ENCODE results near the gene RNF115. TPM values are rescaled to one million over a fixed set of nuclear protein-coding genes. Genes with fewer than 3 reads are reported as not detected.

RNF115 gene
- total and polyA plus RNA-seq, 2 of the 8 experiments (the other 6 are each of a cell fraction or from before 2014, with no cell fraction given), result 4.7 to 10.8 TPM

GRCh38 chr1:145847827-145848226 lies 23.9 kb upstream of the RNF115 start:
- Histone ChIP-seq H4K91ac (replicated peaks; ENCODE audit: insufficient read length, low read length) (no peak overlapping the region), H2BK15ac (ENCODE audit: low read length) (no peak overlapping the region), H3K9me3 (ENCODE audit: insufficient read depth in 2 of 2, low read depth in 1 of 2, low read length in 1 of 2) (no peaks in the 10 kb centered on the region), H2BK12ac (ENCODE audit: low read depth, low read length) (no peak overlapping the region), H3K4ac (replicated peaks; ENCODE audit: insufficient read length, low read depth, low read length) (no peak overlapping the region), H3K23me2 (ENCODE audit: low read depth, low read length) (peaks cover 3% of the 10 kb centered on the region), H3K4me2 (ENCODE audit: insufficient read depth in 1 of 2, low read depth in 2 of 2, low read length in 2 of 2) (no peak overlapping the region), H3K23ac (ENCODE audit: insufficient read length) (no peak overlapping the region), H3K14ac (ENCODE audit: insufficient read length) (no peak overlapping the region), H3K4me3 (ENCODE audit: extremely low read depth in 1 of 4, insufficient read depth in 2 of 4, low read depth in 3 of 4, low read length in 4 of 4) (no peak overlapping the region), H3K9ac (replicated peaks in 1 of 4; ENCODE audit: extremely low read depth in 1 of 4, low read depth in 3 of 4, low read length in 3 of 4) (no peak overlapping the region), H3K79me1 (ENCODE audit: low read depth, low read length) (no peaks in the 10 kb centered on the region), H3K27me3 (replicated peaks in 1 of 4; ENCODE audit: control insufficient read depth in 3 of 4, extremely low read depth in 1 of 4, insufficient read depth in 3 of 4, low read length in 3 of 4) (no peaks in the 10 kb centered on the region), H3K36me3 (ENCODE audit: control insufficient read depth in 2 of 4, insufficient read depth in 4 of 4, low read length in 3 of 4) (peaks cover 2 to 40% (median 31%) of the 10 kb centered on the region in 4 experiments; a peak in 7 of 8 replicates), H2BK5ac (ENCODE audit: low read depth, low read length) (no peak overlapping the region), H2AFZ (ENCODE audit: low read length) (no peak overlapping the region), H4K5ac (ENCODE audit: insufficient read length, low read depth, low read length) (no peak overlapping the region), H4K8ac (ENCODE audit: extremely low read depth, insufficient read depth, low read length) (no peak overlapping the region), H3K18ac (ENCODE audit: extremely low read depth, low read length) (no peak overlapping the region), H3K79me2 (ENCODE audit: control insufficient read depth in 1 of 2, insufficient read depth in 2 of 2, low read length in 2 of 2) (no peaks in the 10 kb centered on the region), H2BK20ac (ENCODE audit: low read length) (no peak overlapping the region), H3K4me1 (replicated peaks in 1 of 4; ENCODE audit: control insufficient read depth in 3 of 4, insufficient read depth in 4 of 4, low read length in 3 of 4) (peaks cover 0 to 8% (median 0%) of the 10 kb centered on the region in 4 experiments; a peak in 2 of 7 replicates), H3K27ac (ENCODE audit: low read depth, low read length) (no peak overlapping the region), H3K56ac (replicated peaks; ENCODE audit: insufficient read length, low read depth, low read length) (no peak overlapping the region), H2AK5ac (ENCODE audit: low read depth, low read length) (no peak overlapping the region), H2BK120ac (replicated peaks; ENCODE audit: low read depth, low read length) (no peak overlapping the region), H4K20me1 (replicated peaks in 1 of 2; ENCODE audit: control insufficient read depth in 1 of 2, insufficient read depth in 2 of 2, low read length in 2 of 2) (peaks cover 2 to 4% of the 10 kb centered on the region in 2 experiments)
- FAIRE-seq, result no peak
- no peak for DNase-seq (ENCODE audit: low read depth in 1 of 2, low spot score in 2 of 2)
- WGBS, 2 experiments (ENCODE audit: extremely low coverage in 1 of 2, insufficient coverage in 1 of 2, insufficient read length in 1 of 2, insufficient replicate concordance in 2 of 2, low coverage in 1 of 2, low lambda C conversion rate in 2 of 2, missing lambda C conversion rate in 1 of 2), result 90% methylated on average over 3 of the region's 3 CpGs; no CpG with 5 or more reads in 1 of the 2 experiments
- ChIA-PET CTCF (ENCODE audit: partially characterized antibody) (interaction anchor here (1.0 to 9.6 kb wide), 14 partner anchors 13 to 190 kb away, joined by 3 to 214 read pairs (median 26); partner anchors contain the start of genes ANKRD35, ITGA10, PIAS3 and POLR3C), POLR2A (ENCODE audit: partially characterized antibody) (interaction anchor here (1.3 to 8.2 kb wide), 6 partner anchors 12 to 204 kb away, joined by 3 to 95 read pairs (median 4); partner anchors contain the start of gene PIAS3)
- no peak for TF ChIP-seq RAD21 (IDR thresholded peaks at IDR 0.05 in 1 of 2, conservative IDR thresholded peaks at IDR 0.05 in 1 of 2; ENCODE audit: low read depth in 2 of 2, low read length in 2 of 2)
- TF ChIP-seq RBBP5 (IDR thresholded peaks at IDR 0.05; ENCODE audit: borderline replicate concordance, low read depth, low read length), result no peak
- TF ChIP-seq SUZ12 (IDR thresholded peaks at IDR 0.05; ENCODE audit: low read length), result no peak
- TF ChIP-seq SIN3A (conservative IDR thresholded peaks at IDR 0.05 in 1 of 2, IDR thresholded peaks at IDR 0.05 in 1 of 2; ENCODE audit: low read depth in 1 of 2, low read length in 2 of 2), result no peak

All from H1 (cell line).